Mesendoderm (in vitro differentiated cells): Measurements from ENCODE around the gene NT5DC1.

ENCODE experiments used
- DNase-seq: peaks from one replicate; pipeline ENCODE4 v3.0.0; 2013
- H2AK5ac ChIP-seq: 2 replicates; pipeline ENCODE4 v1.6.1; 2013; ENCODE audit warnings: low read length, inconsistent platforms
- H2BK120ac ChIP-seq: 2 replicates; pipeline ENCODE4 v1.6.1; 2013; ENCODE audit warnings: low read depth, mild to moderate bottlenecking, low read length, moderate library complexity, mixed read lengths
- H2BK15ac ChIP-seq: replicated peaks from 2 replicates; pipeline ENCODE4 v1.6.1; 2013; ENCODE audit warnings: low read depth, mild to moderate bottlenecking, moderate library complexity
- H2BK5ac ChIP-seq: 2 replicates; pipeline ENCODE4 v1.6.1; 2013; ENCODE audit warnings: low read length, inconsistent platforms
- H3K18ac ChIP-seq: 2 replicates; pipeline ENCODE4 v1.6.1; 2013; ENCODE audit warnings: mild to moderate bottlenecking, low read length, mixed read lengths
- H3K23ac ChIP-seq: one replicate; pipeline ENCODE4 v1.6.1; 2013; ENCODE audit warnings: low read length
- H3K27ac ChIP-seq: 2 replicates; pipeline ENCODE4 v1.5.1; 2013; ENCODE audit warnings: low read depth, mild to moderate bottlenecking, inconsistent platforms, low read length, moderate library complexity
- H3K27me3 ChIP-seq: 2 replicates; pipeline ENCODE4 v1.6.1; 2013; ENCODE audit warnings: low read length, control low read depth, mild to moderate bottlenecking, inconsistent platforms; ENCODE audit not compliant: insufficient read depth, poor library complexity
- H3K36me3 ChIP-seq: 2 replicates; pipeline ENCODE4 v1.6.1; 2013; ENCODE audit warnings: low read length, inconsistent platforms; ENCODE audit not compliant: control insufficient read depth, insufficient read depth
- H3K4ac ChIP-seq: one replicate; pipeline ENCODE4 v1.6.1; 2013; ENCODE audit warnings: low read depth, mild to moderate bottlenecking, low read length, moderate library complexity
- H3K4me1 ChIP-seq: 2 replicates; pipeline ENCODE4 v1.6.1; 2013; ENCODE audit warnings: low read depth, low read length, inconsistent platforms; ENCODE audit not compliant: control insufficient read depth
- H3K4me2 ChIP-seq: 2 replicates; pipeline ENCODE4 v1.6.1; 2013; ENCODE audit warnings: low read length
- H3K4me3 ChIP-seq: 2 replicates; pipeline ENCODE4 v1.5.1; 2013; ENCODE audit warnings: mild to moderate bottlenecking, low read length
- H3K56ac ChIP-seq: one replicate; pipeline ENCODE4 v1.6.1; 2013; ENCODE audit warnings: low read length
- H3K79me1 ChIP-seq: 2 replicates; pipeline ENCODE4 v1.6.1; 2013; ENCODE audit warnings: low read length, inconsistent platforms
- H3K79me2 ChIP-seq: 2 replicates; pipeline ENCODE4 v1.6.1; 2013; ENCODE audit warnings: mild to moderate bottlenecking, low read length; ENCODE audit not compliant: control insufficient read depth, insufficient read depth
- H3K9ac ChIP-seq: 2 replicates; pipeline ENCODE4 v1.6.1; 2013; ENCODE audit warnings: low read length, inconsistent platforms
- H4K5ac ChIP-seq: one replicate; pipeline ENCODE4 v1.6.1; 2013; ENCODE audit warnings: low read length
- H4K8ac ChIP-seq: one replicate; pipeline ENCODE4 v1.6.1; 2013; ENCODE audit warnings: low read depth, mild to moderate bottlenecking, control low read depth, low read length, moderate library complexity
- WGBS: extraction: QIAGEN DNeasy Blood & Tissue Kit; methylation state at CpG from one replicate; pipeline ENCODE4 v1.1.7; 2013; ENCODE audit warnings: low lambda C conversion rate, missing lambda C conversion rate; ENCODE audit not compliant: insufficient coverage; ENCODE audit errors: extremely low coverage; 5-methylcytosine and 5-hydroxymethylcytosine counted together

The NT5DC1 gene

DNA sequence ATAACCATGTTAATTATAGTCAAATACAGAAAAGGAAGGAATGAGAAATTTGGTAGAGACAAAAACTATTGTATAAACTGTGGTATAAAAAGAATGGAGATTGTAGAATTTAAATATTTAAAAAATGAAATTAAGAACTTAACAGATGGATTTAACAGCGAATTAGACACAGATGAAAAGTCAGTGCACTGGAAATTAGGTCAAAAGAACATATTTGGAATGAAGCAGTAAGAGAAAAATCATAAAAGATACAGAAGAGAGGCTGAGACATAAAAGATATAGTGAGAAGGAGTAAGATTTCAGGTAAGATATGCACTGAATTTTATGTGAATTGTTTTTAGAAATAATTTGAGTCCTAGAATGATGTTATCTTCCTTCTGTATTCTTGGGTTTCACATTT, 139.2 kb downstream of the NT5DC1 start:
- Histone ChIP-seq H3K4me1 (no peaks in the 10 kb centered on the region), H3K23ac (no peak overlapping the region), H3K56ac (no peak overlapping the region), H3K27ac (no peak overlapping the region), H3K79me1 (no peaks in the 10 kb centered on the region), H4K8ac (no peak overlapping the region), H4K5ac (no peak overlapping the region), H2BK120ac (no peak overlapping the region), H3K79me2 (no peaks in the 10 kb centered on the region), H3K9ac (no peak overlapping the region), H3K4me2 (no peak overlapping the region), H2BK5ac (no peak overlapping the region), H3K18ac (no peak overlapping the region), H3K4ac (no peak overlapping the region), H3K36me3 (no peaks in the 10 kb centered on the region), H2BK15ac (no peak overlapping the region), H2AK5ac (no peak overlapping the region), H3K4me3 (no peak overlapping the region), H3K27me3 (no peaks in the 10 kb centered on the region)
- no peak for DNase-seq
- WGBS, result 100% methylated on average over 1 of the region's 1 CpG

DNA sequence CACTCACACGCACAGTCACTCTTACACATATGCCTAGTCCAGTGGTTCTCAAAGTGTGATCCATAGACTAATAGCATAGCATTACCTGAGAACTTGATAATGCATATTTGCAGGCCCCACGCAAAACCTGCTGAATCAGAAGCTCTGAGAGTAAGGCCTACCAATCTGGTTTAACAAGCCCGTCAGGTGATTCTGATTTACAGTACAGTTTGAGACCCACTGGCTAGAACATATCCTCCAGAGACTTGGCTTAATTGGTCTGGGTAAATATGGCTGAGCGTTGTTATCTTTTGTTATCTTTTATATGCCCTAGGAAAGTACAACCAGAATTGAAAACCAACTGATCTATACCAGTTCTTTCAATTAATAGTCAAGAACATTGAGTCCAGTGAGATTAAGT, 143.6 kb downstream of the NT5DC1 start:
- Histone ChIP-seq H4K8ac (no peak overlapping the region), H3K79me1 (no peaks in the 10 kb centered on the region), H3K27ac (no peak overlapping the region), H2BK15ac (no peak overlapping the region), H3K79me2 (no peaks in the 10 kb centered on the region), H3K27me3 (no peaks in the 10 kb centered on the region), H3K56ac (no peak overlapping the region), H2AK5ac (no peak overlapping the region), H2BK5ac (no peak overlapping the region), H2BK120ac (no peak overlapping the region), H3K4ac (no peak overlapping the region), H3K18ac (no peak overlapping the region), H3K4me3 (no peak overlapping the region), H4K5ac (no peak overlapping the region), H3K4me1 (no peaks in the 10 kb centered on the region), H3K36me3 (no peaks in the 10 kb centered on the region), H3K23ac (no peak overlapping the region), H3K4me2 (no peak overlapping the region), H3K9ac (no peak overlapping the region)
- no peak for DNase-seq
- WGBS, result no CpG with 5 or more reads among the region's 4 CpGs

DNA sequence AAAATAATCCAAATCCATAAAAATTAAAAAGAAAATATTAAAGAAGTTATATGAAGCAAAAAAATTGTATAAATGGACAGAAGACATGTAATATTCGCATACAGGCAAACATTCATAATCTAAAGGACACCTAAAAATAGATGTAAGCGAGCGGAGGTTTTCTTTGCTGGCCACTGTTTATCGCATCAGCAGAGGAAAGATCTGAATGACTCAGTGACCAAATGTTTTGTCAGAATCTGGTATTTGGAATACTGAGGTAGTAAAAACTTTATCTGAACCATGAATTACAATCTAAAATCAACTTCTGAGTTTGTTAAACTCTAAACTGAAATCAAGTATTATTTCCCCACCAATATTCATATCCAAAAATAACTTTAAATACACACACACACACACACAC, 145.4 kb downstream of the NT5DC1 start:
- H2BK5ac ChIP-seq, result no peak overlapping the region
- no CpG with 5 or more reads among the region's 4 CpGs for WGBS
- H3K23ac ChIP-seq, result no peak overlapping the region
- H3K4me1 ChIP-seq, result peaks cover 5% of the 10 kb centered on the region
- H4K8ac ChIP-seq, result no peak overlapping the region
- no peak overlapping the region for H3K4me3 ChIP-seq
- no peak overlapping the region for H2BK120ac ChIP-seq
- no peak overlapping the region for H4K5ac ChIP-seq
- no peak overlapping the region for H3K18ac ChIP-seq
- no peak overlapping the region for H3K27ac ChIP-seq
- no peak overlapping the region for H3K4ac ChIP-seq
- H2BK15ac ChIP-seq, result no peak overlapping the region
- no peak overlapping the region for H3K9ac ChIP-seq
- H3K4me2 ChIP-seq, result no peak overlapping the region
- no peaks in the 10 kb centered on the region for H3K27me3 ChIP-seq
- DNase-seq, result no peak
- no peak overlapping the region for H2AK5ac ChIP-seq
- H3K79me1 ChIP-seq, result peaks cover 6% of the 10 kb centered on the region
- peaks cover 7% of the 10 kb centered on the region for H3K79me2 ChIP-seq
- no peak overlapping the region for H3K56ac ChIP-seq
- H3K36me3 ChIP-seq, result no peaks in the 10 kb centered on the region

DNA sequence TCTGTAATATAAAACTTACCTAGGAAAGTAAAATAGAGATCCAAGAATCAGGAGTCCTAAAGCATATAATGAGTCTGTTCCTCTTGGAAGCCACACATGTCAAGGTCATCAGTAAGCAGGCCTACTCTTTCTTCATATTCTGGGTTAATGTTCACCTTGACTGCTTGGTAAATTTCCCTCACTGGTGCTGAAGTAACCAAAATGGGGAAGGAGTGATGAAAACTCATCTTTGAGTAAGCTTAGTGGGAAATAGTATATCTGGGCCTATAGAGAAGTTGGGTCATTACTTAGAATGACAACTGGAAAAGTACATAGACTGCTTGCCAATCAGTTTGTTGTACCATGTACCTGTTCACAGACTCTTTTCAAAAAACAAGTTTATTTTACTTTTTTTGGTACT, 146.6 kb downstream of the NT5DC1 start:
- peaks cover 8% of the 10 kb centered on the region for H3K4me1 ChIP-seq
- H4K8ac ChIP-seq, result no peak overlapping the region
- no peak overlapping the region for H3K23ac ChIP-seq
- no peak for DNase-seq
- no peak overlapping the region for H2BK5ac ChIP-seq
- H3K56ac ChIP-seq, result no peak overlapping the region
- H3K4ac ChIP-seq, result no peak overlapping the region
- no peak overlapping the region for H4K5ac ChIP-seq
- no peak overlapping the region for H3K4me3 ChIP-seq
- H3K27me3 ChIP-seq, result no peaks in the 10 kb centered on the region
- no peak overlapping the region for H2BK15ac ChIP-seq
- H3K79me2 ChIP-seq, result peaks cover 8% of the 10 kb centered on the region
- no peak overlapping the region for H3K9ac ChIP-seq
- H2BK120ac ChIP-seq, result no peak overlapping the region
- H3K79me1 ChIP-seq, result peaks cover 6% of the 10 kb centered on the region
- no peak overlapping the region for H3K27ac ChIP-seq
- no peak overlapping the region for H3K4me2 ChIP-seq
- H3K36me3 ChIP-seq, result no peaks in the 10 kb centered on the region
- H3K18ac ChIP-seq, result no peak overlapping the region
- H2AK5ac ChIP-seq, result no peak overlapping the region

DNA sequence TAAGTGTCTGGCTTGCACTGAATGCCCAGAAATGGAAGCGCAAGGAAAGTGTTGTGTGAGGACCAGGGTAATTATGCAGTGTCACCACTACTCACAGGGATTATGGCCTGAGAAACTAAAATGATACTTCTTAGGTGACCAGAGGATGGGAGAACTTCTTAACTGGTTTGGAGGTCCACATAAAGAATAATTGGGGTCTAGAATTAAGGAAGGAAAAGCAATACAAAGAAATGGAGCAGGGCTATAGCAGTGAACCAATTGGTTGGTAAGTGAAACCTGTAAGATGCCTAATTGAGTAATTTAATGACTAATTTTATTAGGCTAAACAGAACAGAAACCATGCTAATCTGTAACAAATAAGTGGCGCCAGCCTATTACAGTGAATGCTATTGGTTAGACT, 147.9 kb downstream of the NT5DC1 start:
- no peak overlapping the region for H3K27ac ChIP-seq
- H3K23ac ChIP-seq, result no peak overlapping the region
- WGBS, result no CpG with 5 or more reads among the region's 2 CpGs
- no peak overlapping the region for H2BK15ac ChIP-seq
- H3K79me1 ChIP-seq, result peaks cover 15% of the 10 kb centered on the region
- H2BK5ac ChIP-seq, result no peak overlapping the region
- H3K79me2 ChIP-seq, result peaks cover 16% of the 10 kb centered on the region
- H3K4me2 ChIP-seq, result no peak overlapping the region
- no peaks in the 10 kb centered on the region for H3K27me3 ChIP-seq
- no peak overlapping the region for H3K4me3 ChIP-seq
- no peak overlapping the region for H3K56ac ChIP-seq
- H3K18ac ChIP-seq, result no peak overlapping the region
- no peak overlapping the region for H3K9ac ChIP-seq
- H3K36me3 ChIP-seq, result no peaks in the 10 kb centered on the region
- H4K8ac ChIP-seq, result no peak overlapping the region
- H3K4me1 ChIP-seq, result peaks cover 13% of the 10 kb centered on the region
- no peak overlapping the region for H3K4ac ChIP-seq
- no peak overlapping the region for H2BK120ac ChIP-seq
- no peak overlapping the region for H2AK5ac ChIP-seq
- H4K5ac ChIP-seq, result no peak overlapping the region
- no peak for DNase-seq

DNA sequence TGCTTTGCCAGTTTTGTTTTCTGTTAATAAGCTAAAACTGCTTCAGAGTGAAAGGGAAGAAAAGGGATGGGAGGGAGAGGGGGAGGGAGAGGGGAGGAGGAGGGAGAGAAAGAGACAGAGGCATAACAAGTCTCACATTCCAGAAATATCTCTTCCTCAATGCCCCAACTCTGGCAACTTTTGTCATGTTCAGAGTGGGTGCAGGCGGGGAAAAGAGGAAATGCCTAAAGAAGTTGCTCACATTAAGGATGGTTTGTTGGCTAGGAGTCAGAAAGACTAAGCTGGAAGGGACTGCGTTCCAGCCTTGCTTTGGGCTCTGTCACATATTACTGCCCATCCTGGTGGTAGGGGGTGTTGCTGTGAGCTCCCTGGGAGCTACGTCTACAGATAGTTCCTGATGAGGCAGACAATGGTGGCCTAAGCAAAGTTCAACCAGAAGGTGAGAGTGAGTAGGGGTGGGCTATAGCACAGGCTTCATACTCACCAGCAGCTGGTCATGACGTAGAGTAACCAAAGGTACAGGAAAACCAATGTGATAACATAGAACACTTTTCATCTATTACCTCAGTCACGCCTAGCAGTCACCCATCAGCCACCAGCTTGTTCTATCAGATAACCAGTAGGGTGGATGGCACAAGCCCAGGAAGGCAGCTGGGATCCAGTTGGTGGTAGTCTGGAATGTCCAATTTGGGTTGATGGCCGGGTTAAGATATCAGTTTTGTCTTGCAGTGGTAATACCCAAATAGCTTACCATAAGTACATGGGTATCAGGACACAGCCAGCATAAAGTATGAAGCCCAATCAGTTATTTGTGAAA, 151.1 kb downstream of the NT5DC1 start:
- no peak overlapping the region for H3K18ac ChIP-seq
- no peak overlapping the region for H2BK5ac ChIP-seq
- peaks cover 15% of the 10 kb centered on the region for H3K79me1 ChIP-seq
- H2BK120ac ChIP-seq, result no peak overlapping the region
- no peak overlapping the region for H4K8ac ChIP-seq
- no peak overlapping the region for H3K27ac ChIP-seq
- H2AK5ac ChIP-seq, result no peak overlapping the region
- H3K36me3 ChIP-seq, result no peaks in the 10 kb centered on the region
- WGBS, result no CpG with 5 or more reads among the region's 6 CpGs
- H3K79me2 ChIP-seq, result peaks cover 16% of the 10 kb centered on the region
- no peak overlapping the region for H2BK15ac ChIP-seq
- H3K9ac ChIP-seq, result no peak overlapping the region
- DNase-seq, result peak; percentile 73
- H3K4ac ChIP-seq, result no peak overlapping the region
- peak overlapping the region; percentile 26 for H3K56ac ChIP-seq
- H3K4me1 ChIP-seq, result peaks cover 13% of the 10 kb centered on the region
- H4K5ac ChIP-seq, result no peak overlapping the region
- no peaks in the 10 kb centered on the region for H3K27me3 ChIP-seq
- peak overlapping the region; percentile 21 for H3K4me2 ChIP-seq
- H3K4me3 ChIP-seq, result no peak overlapping the region
- no peak overlapping the region for H3K23ac ChIP-seq
